Measurements from ENCODE around the gene ACSS2. TPM values are rescaled to one million over a fixed set of nuclear protein-coding genes. Genes with fewer than 3 reads are reported as not detected.

Gene ACSS2
- total RNA-seq, 1 donor from 2014 or later, result 8.4 TPM

- H3K27ac Mint-ChIP-seq, result peak overlapping the region; percentile 43
- DNase-seq (no peak), ATAC-seq (ENCODE audit: low read depth) (peak; percentile 25)
- no peak overlapping the region for H3K4me3 Mint-ChIP-seq
- H3K36me3 Mint-ChIP-seq (ENCODE audit: low read depth), result peaks cover 21% of the 10 kb centered on the region
- H3K9me3 Mint-ChIP-seq, result no peaks in the 10 kb centered on the region
- ChIA-PET POLR2A (no interaction called here), CTCF (no interaction called here)
- TF ChIP-seq CTCF (IDR thresholded peaks at IDR 0.05), result no peak
- intact Hi-C loops (cut with micrococcal nuclease), result no loop called here
- H3K4me1 Mint-ChIP-seq, result peaks cover 6% of the 10 kb centered on the region
- no peaks in the 10 kb centered on the region for H3K27me3 Mint-ChIP-seq
Observed at GRCh38 chr20:34938466-34939163, 62.2 kb downstream of the ACSS2 start.

DNA sequence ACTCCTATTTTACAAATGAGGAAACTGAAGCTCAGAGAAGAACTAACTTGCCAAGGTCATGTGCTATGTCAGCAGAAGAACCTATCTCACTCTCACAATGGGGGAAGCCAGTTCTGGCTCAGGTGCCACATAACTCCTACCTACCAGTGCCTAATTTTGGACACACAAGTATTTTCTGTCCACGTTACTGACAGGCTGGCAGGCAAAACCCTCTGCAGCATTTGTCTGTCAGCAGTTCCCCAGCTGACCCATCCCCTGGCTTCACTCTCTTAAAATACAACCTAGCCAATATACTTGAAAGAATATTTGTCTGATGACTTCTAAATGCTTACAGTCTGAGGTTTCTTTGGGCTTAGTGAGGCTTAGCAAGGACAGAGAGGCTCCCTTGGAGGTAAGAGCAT is 63.7 kb downstream of the ACSS2 start:
- TF ChIP-seq CTCF (IDR thresholded peaks at IDR 0.05), result no peak
- Mint-ChIP-seq H3K27me3 (no peaks in the 10 kb centered on the region), H3K27ac (no peak overlapping the region), H3K4me3 (no peak overlapping the region), H3K36me3 (ENCODE audit: low read depth) (peaks cover 24% of the 10 kb centered on the region), H3K9me3 (no peaks in the 10 kb centered on the region), H3K4me1 (peaks cover 6% of the 10 kb centered on the region)
- intact Hi-C loops (cut with micrococcal nuclease), result no loop called here
- POLR2A ChIA-PET, result no interaction called here
- ATAC-seq (ENCODE audit: low read depth) (no peak), DNase-seq (no peak)
- CTCF ChIA-PET, result no interaction called here

GRCh38 chr20:34941226-34941625 is 64.8 kb downstream of the ACSS2 start:
- no peaks in the 10 kb centered on the region for H3K9me3 Mint-ChIP-seq
- no peak overlapping the region for H3K27ac Mint-ChIP-seq
- intact Hi-C loops (cut with micrococcal nuclease), result no loop called here
- H3K27me3 Mint-ChIP-seq, result no peaks in the 10 kb centered on the region
- POLR2A ChIA-PET, result no interaction called here
- H3K36me3 Mint-ChIP-seq (ENCODE audit: low read depth), result peaks cover 32% of the 10 kb centered on the region
- CTCF ChIA-PET, result no interaction called here
- TF ChIP-seq CTCF (IDR thresholded peaks at IDR 0.05), result no peak
- peaks cover 6% of the 10 kb centered on the region for H3K4me1 Mint-ChIP-seq
- H3K4me3 Mint-ChIP-seq, result no peak overlapping the region
- DNase-seq, result no peak
- no peak for ATAC-seq (ENCODE audit: low read depth)

- CTCF ChIA-PET, result no interaction called here
- DNase-seq, result no peak
- Mint-ChIP-seq H3K4me3 (no peak overlapping the region), H3K4me1 (peaks cover 6% of the 10 kb centered on the region), H3K27me3 (no peaks in the 10 kb centered on the region), H3K36me3 (ENCODE audit: low read depth) (peaks cover 26% of the 10 kb centered on the region), H3K9me3 (no peaks in the 10 kb centered on the region), H3K27ac (no peak overlapping the region)
- no peak for TF ChIP-seq CTCF (IDR thresholded peaks at IDR 0.05)
- intact Hi-C loops (cut with micrococcal nuclease), result no loop called here
- POLR2A ChIA-PET, result no interaction called here
- no peak for ATAC-seq (ENCODE audit: low read depth)
Observed at GRCh38 chr20:34942301-34942700, 65.9 kb downstream of the ACSS2 start.

DNA sequence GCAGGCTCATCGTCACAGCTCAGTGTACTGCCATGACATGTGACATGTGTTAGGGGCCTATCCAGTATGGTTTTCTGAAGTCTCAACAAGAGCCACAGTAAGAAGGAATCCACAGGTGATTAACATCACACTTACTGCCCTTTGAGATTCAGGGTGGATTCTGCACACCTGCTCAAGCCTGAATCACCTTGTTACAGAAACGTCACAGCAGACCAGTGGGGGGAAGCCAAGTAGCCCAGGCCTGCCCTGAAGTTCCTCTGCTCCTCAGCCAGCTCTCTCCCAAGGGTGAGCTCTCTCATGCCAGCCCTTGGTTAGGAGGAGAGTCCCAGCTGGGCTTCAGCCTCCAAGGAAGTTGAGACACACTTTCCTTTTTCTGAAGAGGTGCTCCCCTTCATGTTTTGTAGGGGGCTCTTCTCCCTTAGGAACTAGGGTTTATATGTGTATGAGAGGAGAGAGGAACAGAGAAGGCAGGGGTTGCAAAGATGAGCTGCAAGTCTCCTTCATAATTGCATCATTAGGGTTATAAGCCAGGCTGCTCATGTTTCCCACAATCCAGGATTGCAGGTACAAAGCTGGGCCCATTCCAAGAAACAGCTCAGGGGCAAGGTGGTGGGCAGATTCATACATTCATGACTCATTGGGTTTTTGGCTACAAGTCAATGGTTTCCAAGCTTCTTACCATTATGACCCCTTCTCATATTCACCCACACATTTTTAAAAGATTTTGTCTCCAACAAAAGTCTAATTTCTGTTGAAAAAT is 67.6 kb downstream of the ACSS2 start:
- ATAC-seq (ENCODE audit: low read depth) (no peak), DNase-seq (no peak)
- Mint-ChIP-seq H3K36me3 (ENCODE audit: low read depth) (peaks cover 26% of the 10 kb centered on the region), H3K4me3 (no peak overlapping the region), H3K27me3 (no peaks in the 10 kb centered on the region), H3K27ac (no peak overlapping the region), H3K4me1 (no peaks in the 10 kb centered on the region), H3K9me3 (no peaks in the 10 kb centered on the region)
- ChIA-PET POLR2A (no interaction called here), CTCF (no interaction called here)
- TF ChIP-seq CTCF (IDR thresholded peaks at IDR 0.05), result no peak
- intact Hi-C loops (cut with micrococcal nuclease), result no loop called here
